Fibroblast of villous mesenchyme (primary cell): Measurements from ENCODE around the gene TBX4. TPM values are rescaled to one million over a fixed set of nuclear protein-coding genes. Genes with fewer than 3 reads are reported as not detected.
"Not testable (repeated sequence)": the region's sequence is repeated elsewhere in the genome, so short reads cannot be mapped to it uniquely, and the experiment has no call there.

ENCODE experiments used
- DNase-seq: peaks from one replicate; pipeline ENCODE4 v3.0.0-alpha.2; 2010; ENCODE audit warnings: low read depth
- H3K4me3 ChIP-seq: 2 replicates; pipeline ENCODE4 v1.5.1; 2011; ENCODE audit warnings: low read depth, mild to moderate bottlenecking, low read length
- CTCF ChIP-seq: IDR thresholded peaks from 2 replicates; pipeline ENCODE4 v1.5.1; 2012; ENCODE audit warnings: low read depth, mild to moderate bottlenecking, low read length; ENCODE audit not compliant: insufficient read depth
- total RNA-seq: library from RNA; depleted of rRNA; stranded (reverse); fragments of >200 nt; gene quantifications from 2 replicates; pipeline ENCODE4 v1.2.3, GENCODE V29; 2012

The TBX4 gene
- total RNA-seq, 1 donor: not detected

- no peak for TF ChIP-seq CTCF
- no peak overlapping the region for H3K4me3 ChIP-seq
- DNase-seq: no peak
These were observed 69.9 kb downstream of the TBX4 start for GRCh38 chr17:61522088-61522487.

GRCh38 chr17:61524319-61524718 is 72.1 kb downstream of the TBX4 start:
- TF ChIP-seq CTCF: no peak
- no peak overlapping the region for H3K4me3 ChIP-seq
- no peak for DNase-seq

GRCh38 chr17:61527441-61527840 is 75.2 kb downstream of the TBX4 start:
- H3K4me3 ChIP-seq, DNase-seq: not testable (repeated sequence)

GRCh38 chr17:61528171-61528570 is 75.9 kb downstream of the TBX4 start:
- no peak overlapping the region for H3K4me3 ChIP-seq
- DNase-seq: no peak
- TF ChIP-seq CTCF: no peak

GRCh38 chr17:61531223-61531622 is 79.0 kb downstream of the TBX4 start:
- H3K4me3 ChIP-seq: no peak overlapping the region
- no peak for TF ChIP-seq CTCF
- DNase-seq: no peak

GRCh38 chr17:61532826-61533225 is 80.6 kb downstream of the TBX4 start:
- DNase-seq: no peak
- no peak overlapping the region for H3K4me3 ChIP-seq
- TF ChIP-seq CTCF: no peak

GRCh38 chr17:61533797-61534196 is 81.6 kb downstream of the TBX4 start:
- TF ChIP-seq CTCF: no peak
- no peak for DNase-seq
- H3K4me3 ChIP-seq: no peak overlapping the region

GRCh38 chr17:61534414-61534813 is 82.2 kb downstream of the TBX4 start:
- DNase-seq: no peak
- H3K4me3 ChIP-seq: no peak overlapping the region
- no peak for TF ChIP-seq CTCF
